Stimulated activated CD4-positive, alpha-beta T cell treated with anti-CD3 and anti-CD28 coated beads, Interleukin-4, amount 100 ng/mL, for 48 hours (primary cell): ENCODE data around the gene UBE2J1.

Experiments used
- DNase-seq, 2 donors: peaks; one replicate each; pipeline ENCODE4 v3.0.0-alpha.2; 2020; ENCODE audit warnings: low read depth in 2 of 2

UBE2J1 gene

DNA sequence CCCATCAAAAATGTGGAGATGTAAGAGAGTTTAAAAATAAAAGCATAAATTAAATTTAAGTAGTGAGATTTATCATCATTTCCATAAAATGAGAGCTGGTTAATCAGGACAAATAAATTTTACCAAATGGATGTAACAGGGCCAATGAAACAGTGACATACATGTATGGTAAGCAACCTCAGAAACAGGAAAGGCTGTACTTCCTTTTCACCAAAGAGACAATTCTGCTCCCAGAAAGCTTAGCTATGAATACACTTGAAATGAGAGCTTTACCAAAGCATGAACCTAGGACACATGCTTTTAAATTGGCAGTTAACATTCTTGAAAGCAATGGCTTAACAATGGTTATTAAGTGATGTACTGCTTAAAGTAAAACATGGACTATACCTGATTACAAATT, 12.1 kb upstream of the UBE2J1 start:
- DNase-seq: no peak

DNA sequence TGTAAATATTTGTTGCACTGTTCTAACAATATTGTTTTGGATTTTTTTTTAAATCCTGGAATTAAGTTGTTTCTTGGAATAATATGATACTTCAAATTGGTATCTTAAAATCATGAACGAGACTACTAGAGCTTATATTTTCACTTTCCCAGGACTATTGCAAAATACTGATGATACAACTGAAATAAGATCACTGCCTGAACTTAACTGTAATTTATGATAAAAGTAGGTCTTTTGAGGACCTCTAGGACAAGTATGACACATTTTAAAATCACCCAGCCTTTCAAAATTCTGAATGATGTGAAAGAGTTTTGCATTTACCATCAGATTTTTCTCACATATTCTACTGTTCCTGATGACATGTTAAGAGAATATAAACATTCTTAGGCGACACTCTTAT, 8.6 kb upstream of the UBE2J1 start:
- DNase-seq: no peak

DNA sequence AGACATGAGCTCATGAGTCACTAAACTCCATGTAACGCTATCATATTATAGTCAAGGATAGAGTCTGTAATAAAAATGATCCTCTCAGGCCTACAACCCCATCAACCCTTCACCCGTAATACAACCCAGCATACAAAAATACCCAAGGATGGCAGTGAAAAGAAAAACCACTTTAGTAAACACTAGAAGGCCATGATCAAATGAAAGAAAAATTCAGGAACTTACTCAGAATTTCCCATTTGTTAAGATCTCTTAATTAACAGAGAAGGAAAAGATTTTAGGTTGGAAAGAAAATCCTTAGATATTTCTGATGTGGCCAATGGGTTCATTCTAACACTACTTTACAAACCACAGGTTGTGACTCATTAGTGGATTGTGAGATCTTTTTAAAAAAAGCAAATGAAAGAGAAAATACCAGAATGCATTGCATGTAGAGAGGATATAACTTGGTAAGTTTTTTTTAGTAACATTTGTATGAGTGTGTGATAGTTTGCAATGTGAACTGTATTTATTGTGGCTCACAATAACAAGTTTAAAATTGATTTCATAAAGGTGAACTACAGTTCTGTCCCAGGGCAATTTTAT, 8.0 kb upstream of the UBE2J1 start:
- DNase-seq: no peak

DNA sequence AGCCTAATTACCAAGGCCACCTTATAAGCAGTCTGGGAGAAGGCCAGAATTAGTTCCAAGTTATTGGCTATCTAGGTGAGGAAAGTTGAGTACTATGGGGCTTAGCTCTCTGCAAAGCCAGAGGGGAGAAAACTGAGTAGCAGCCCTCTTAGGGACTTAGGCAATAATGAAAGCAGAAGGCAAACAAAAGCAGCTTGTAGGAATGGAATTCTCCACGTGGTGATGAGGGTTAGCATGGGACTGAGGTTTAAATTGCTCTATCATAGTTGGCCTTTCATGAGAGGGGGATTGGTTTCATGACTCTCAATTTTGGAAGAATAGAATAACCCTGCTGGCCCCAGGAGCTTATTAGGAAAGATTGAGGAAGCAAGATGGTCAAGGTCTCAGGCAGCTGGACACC, 7.0 kb upstream of the UBE2J1 start:
- DNase-seq: no peak

DNA sequence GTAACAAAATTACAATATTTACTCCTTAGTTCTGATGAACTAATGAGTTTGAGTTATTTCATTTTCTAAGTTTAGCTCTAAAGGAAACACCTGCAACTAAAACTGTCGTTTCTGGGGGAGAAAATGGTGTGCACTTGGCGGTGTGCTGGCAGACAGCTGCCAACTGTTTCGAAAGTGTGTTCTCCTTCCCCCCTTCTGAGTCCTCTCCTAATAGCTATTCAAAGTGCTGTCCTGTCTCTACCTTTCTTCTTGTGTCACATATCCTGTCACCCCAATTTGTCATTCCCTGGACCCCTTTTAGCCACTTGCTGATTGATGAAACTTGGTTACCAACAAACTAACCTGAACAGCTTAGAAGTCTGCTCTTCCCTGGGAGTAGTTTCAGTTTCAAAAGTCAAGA, 4.9 kb upstream of the UBE2J1 start:
- no peak for DNase-seq

DNA sequence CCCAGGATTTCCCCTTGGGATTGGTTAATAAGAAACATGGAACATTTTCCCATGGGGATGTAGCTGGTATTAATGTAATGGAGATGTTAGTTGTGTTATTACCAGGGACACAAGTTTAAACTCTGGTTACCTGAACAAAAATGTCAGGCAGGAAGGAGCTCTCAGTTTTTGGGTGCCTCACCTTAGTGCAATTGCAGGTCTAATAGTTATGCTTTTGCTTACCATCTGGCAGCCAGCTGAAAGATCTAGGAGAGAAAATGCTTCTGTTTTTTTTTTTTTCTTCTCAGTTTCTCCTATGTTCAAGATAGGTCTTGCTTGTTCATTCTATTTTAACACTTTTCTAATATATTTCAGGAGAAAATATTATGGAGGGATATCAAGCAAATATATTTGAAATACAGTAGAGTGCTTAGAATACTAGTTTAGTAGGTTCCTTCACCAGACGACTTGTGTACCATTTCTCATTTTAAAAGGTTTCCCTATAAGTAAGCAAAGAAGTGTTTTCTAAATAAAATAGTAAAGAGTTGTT, 4.2 kb upstream of the UBE2J1 start:
- no peak for DNase-seq

DNA sequence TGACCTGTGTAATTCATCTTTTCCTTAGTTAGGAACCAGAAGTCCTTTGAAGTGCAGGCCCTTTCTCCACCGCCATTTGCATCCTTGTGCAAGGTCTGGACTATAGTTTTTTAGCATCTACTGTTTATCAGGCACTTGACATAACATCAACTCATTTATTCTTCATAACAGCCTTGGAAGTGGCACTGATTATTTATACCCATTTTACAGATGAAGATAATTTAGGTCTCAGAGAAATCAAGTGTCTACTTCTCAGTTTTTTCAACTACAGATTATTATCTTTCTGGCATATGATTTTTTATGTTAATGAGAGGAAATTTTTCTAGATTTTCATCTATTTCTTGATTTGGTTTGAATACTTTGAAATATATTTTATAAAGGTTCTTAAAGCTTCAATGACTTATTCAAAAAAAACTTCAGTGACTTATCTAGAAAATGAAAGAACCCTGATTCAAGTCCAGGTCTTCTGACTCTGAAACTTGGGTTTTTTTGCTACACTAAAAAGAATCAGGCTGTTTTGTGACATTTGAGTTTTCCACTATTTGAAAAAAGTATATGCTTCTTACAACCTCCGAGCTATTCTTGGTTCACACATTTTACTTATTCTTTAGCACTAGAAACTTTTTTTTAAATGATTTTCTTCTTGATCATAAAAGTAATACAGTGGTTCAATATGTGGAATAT, 3.1 kb upstream of the UBE2J1 start:
- DNase-seq: no peak

DNA sequence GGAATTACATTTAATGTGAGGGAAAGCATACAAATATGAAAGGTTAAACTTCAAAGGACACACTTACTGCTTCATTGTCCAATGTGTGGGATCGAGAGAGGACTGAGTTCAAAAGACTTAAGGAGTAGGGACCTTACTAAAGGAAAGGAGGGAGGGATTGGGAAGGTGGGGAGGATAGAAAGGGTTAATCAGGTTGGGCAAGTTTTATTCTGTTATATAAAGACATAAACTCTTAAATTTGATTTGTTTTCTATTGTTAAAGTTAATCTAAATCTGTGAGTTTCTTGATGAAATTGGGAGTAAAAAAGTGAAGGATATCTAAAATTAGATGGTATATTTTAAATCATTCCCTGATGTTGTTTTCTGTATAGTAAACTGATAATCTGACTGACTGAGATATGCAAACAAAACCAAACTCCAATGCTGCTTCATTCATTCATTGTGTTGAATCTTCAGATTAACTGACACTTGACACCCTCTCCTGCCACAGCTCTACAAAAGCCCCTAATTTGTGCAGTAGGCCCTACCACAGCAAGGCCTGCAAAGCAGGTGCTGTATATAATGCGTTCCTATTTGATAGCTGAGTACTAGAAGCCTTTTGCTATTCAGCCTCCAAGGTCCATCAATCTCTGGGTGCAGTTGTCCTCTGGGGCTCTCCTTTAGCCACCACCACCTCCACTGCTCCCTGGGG, 1.3 kb upstream of the UBE2J1 start:
- DNase-seq: no peak

DNA sequence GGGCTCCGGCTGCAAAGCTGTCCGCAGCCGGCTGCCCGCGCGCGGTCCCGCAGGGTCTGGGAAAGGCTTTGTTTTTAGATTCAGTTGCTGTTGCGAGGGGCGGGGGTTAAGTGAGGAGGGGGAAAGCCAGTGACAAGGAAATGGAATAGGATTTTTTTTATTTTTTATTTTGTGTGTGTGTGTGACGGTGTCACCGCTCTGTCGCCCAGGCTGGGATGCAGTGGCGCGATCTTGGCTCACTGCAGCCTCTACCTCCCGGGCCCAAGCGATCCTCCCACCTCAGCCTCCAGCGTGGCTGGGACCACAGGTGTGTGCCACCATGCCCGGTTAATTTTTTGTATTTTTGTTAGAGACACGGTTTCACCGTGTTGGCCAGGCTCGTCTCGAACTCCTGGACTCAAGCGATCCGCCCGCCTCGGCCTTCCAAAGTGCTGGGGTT, 615 bp upstream of the UBE2J1 start:
- peak in 1 of 2 donors; percentile 13 for DNase-seq

DNA sequence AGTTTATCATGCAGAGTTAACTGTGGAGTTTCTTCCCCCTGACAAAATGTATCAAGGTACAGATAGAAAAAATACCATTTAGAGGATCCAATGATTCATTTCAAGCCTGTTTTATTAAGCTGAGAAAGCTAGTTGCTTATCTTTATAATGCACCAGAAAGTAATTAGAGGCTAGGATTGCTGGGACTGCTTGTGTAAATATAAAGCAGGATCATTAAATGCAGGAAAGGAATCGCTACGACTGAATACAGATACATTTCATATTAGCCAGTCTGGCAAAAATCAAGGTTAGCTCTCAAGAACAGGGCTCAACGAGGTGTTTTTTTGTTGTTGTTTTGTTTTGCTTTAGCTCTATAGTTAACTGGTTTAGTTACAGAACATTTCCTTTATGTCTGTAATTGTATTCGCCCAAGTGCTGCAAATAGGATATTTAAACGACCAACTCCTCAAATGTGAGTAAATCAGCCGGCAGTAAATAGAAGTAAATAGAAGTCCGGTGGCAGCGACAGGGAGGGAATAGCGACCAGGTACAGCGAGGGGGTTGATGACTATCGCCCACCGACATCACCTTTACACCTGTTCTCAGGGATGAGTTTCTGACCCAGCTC, 748 bp downstream of the UBE2J1 start:
- no peak for DNase-seq

DNA sequence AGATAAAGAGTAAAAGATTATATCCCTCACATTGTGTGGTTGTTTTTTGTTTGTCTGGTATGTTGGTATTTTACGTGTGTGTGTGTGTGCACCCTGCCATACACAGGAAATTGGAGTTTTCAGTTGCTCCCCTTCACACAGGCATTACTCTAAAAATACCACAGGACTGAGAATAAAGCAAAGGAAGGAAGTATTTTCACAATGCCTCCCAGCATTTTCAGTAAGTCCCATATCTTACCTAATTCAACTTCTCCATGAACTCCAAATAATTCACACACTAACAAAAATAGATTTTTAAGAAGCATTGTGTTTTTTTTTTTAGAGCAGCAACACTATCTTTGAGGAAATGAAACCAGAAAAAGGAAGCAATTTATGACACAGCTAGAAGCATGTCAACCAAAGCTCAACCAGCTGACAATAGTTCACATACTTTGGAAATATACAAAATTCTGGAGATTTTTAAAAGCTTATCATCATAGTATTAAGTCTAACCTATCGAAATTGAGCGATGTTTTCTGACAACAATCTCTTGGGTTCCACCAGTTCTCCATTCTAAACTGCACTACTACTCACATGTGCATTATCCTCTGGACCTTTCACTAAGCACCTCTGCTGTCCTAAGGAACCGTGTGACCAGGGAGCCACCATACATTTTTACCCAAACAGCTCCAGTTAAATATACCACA, 2.1 kb downstream of the UBE2J1 start:
- no peak for DNase-seq

DNA sequence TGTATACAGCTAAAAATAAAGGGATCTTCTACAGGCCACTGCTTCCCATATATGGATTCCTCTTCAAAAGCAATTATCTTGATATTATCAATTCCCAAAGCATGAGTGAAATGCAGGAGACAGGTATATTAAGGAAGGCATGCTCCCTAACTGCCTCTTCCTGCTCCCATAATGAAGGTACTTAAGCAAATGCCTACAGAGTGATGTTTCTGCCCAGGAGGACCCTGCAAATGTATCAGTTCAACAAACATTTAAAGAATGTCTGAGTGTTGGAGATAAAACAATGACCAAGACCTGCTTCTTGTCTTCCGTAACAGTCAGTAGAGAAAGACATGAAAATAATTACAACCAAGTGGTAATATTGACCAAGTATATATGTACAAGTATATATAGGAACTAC, 4.2 kb downstream of the UBE2J1 start:
- DNase-seq: no peak

DNA sequence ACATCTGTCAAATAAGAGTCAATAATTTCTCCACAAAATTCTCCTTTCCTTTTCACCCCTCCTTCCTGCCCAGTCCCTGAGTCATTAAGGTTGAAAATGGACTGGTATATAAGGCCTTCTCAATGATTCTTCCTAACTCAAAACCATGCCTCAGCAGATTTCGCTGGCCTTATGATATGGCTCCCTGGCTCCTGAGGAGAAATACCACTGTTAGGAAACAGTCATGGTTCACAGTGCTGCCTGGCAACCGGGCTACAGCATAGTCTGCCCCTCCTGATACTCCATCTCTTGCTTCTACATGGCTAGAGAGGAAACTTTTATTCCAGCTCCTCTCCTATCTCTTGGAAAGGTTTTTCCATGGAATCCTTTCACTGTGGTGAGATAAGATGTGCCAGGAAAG, 4.7 kb downstream of the UBE2J1 start:
- no peak for DNase-seq

DNA sequence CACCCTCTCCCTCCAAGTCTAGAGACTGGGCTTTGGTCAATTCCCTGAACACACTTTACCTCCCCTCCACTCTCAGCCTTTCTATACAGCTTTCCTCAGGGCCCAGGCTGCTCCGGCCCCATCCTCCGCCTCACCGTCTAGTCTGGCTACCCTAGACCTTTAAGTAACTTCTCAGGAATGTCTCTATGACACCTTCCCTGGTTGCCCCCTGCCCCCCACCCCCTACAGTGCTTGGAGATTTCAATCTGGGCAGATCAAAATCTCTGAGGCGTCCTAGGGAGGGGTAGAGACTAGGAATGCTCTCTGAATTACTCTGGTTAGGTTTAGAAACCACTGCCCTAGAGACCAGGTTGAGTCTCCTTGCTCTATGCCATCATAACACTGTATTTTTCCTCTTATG, 6.1 kb downstream of the UBE2J1 start:
- DNase-seq: no peak

DNA sequence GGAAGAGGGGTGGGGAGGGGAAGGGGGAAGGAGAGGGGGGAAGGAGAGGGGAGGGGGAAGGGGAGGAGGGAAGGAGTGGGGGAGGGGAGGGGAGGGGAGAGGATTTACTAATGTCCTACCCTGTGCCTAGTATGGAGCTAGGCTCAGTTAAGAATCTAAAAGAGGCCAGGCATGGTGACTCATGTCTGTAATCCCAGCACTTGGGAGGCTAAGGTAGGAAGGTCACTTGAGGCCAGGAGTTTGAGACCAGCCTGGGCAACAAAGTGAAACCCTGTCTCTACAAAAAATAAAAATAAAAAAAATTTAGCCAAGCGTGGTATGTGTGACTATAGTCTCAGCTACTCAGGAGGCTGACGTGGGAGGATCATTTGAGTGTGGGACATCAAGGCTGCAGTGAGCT, 13.0 kb downstream of the UBE2J1 start:
- DNase-seq: no peak

DNA sequence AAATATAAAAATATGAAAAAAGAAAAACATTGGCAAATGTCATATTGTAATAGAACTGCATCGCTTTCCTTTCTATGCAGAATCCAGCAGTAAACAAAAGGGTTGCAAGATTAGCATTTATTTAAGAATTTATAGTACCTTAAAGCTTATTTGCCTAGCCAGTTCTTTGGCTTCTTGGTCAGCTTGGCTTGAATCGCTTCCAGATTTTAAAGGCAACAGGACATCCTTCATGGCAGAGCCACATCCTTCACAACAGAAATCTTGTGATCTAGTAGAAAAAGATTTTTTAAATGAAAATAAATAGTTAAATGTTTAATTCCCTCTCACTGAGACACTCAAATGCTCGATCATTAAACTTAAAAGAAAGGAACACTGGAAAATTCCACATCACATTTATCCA, 17.4 kb downstream of the UBE2J1 start:
- no peak for DNase-seq

DNA sequence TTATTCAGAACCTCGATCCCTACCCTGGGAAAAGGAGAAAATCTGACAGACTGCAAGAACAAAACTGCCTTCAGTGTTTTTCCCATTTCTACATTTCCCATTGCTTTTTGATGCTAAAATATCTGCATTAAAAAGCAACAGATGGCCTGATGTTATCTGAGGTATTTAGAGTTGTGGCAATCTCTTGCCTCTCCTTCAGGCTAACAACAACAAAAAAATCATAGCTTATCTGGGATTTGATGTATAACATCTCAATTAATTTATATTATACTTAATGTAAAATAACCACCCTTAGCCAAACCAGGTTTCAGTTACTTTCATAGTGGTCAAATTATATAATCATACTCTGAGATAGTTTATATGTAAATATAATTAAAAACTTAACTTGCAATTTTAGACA, 21.6 kb downstream of the UBE2J1 start:
- DNase-seq: no peak

DNA sequence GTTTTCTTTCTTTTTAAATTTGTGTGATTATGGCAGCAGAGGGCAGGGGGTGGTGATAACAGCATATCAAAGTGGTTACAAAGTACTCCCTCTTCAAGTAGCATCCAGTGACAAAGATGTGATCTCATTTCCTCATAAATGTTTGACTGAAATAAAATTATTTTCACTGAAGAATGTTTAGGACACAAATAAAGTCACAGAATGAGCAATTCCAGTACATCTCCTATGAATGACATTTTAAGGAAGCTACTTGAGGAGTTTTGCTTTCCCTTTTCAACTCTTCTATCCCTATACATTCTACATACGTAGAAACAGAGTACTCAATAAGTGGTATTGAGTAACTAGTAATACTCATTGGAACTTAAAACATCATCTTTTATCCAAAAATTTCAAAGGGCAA, 23.5 kb downstream of the UBE2J1 start:
- no peak for DNase-seq

DNA sequence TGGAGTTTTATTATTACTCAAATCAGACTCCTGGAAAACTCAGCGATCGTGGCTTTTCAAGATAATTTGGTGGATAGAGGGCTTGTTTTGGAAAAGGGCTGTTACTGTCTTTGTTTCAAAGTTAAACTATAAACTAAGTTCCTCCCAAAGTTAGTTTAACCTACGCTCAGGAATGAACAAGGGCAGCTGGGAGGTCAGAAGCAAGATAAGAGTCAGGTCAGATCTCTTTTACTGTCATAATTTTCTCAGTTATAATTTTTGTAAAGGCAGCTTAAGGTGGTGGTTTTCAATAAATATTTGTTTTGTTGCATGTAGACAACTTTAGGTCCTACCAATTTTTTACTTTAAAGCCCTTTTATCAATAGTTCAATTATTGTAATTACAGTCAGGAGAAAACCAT, 28.2 kb downstream of the UBE2J1 start:
- no peak for DNase-seq

DNA sequence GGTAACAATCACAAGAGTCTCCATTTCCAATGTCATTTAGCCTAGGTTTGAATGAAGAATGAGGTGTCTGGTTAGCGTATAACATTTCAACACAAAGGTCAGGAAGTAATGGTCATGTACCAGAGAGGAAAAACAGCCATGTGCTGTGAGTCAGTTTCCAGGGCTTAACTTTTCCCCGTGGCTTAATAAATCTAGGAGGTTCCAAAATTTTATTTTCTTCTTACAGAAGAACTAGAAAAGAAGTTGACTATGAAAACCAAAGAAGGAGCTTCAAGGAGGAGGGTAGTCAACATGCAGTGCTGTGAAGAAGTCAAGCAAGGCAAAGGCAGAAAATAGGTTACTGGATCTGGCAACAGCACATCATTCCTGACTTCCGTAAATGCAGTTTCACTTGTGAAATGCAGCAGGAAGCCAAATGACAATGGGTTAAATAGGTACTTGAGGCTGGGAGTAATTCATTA, 29.0 kb downstream of the UBE2J1 start:
- DNase-seq: no peak

DNA sequence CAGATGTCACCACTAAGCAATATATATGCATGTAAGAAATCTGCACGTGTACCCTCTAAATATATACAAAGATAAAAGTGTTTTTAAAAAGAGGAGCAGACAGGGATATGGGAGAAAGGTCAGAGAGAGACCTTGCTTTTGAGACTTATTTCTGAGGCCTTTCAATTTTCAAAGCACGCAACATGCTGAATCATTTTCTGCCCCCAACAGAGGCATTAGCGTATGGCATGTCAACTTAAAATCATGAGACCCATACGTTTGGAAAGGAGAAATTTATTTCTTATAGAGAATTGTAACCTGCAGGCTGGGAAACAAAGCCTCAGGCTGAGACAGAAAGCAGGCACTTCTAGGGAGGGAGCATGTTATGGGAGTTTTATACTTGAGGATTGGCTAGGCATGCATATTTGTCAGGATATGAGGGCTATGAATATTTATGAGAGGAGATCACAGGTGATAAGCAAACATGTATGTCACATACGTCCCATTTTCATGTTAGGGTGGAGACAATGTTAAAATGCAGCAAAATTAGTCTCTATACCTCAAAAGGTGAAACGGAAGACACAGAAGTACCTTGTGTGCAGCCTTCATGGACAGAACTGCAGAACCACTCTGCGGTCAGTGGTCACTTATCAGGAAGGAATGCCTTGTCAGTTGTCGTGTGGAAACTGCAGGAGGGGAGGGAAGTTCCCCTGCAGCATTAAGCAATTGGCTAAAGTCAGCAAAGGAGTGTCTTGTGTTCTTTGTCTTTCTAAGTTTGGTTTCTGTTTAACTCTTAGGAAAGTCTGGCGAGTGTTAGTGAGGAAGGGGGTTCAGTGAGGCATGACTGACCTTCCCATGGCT, 31.2 kb downstream of the UBE2J1 start:
- DNase-seq: no peak
